Measurements from ENCODE around the gene PTRH1.

PTRH1 gene

GRCh38 chr9:127723444-127723843 lies 8.0 kb upstream of the PTRH1 start:
- in situ Hi-C loops (cut with HindIII; ENCODE audit: low pct_ligation_motif_present, low pct_unique_long_range_greater_than_20kb, low sequenced_read_pairs), result no loop called here
- DNase-seq, result peak; percentile 45

- in situ Hi-C loops (cut with HindIII; ENCODE audit: low pct_ligation_motif_present, low pct_unique_long_range_greater_than_20kb, low sequenced_read_pairs), result no loop called here
Measured at GRCh38 chr9:127723013-127723412, 7.5 kb upstream of the PTRH1 start.

GRCh38 chr9:127722055-127722745 lies 6.7 kb upstream of the PTRH1 start:
- no peak for DNase-seq
- in situ Hi-C loops (cut with HindIII; ENCODE audit: low pct_ligation_motif_present, low pct_unique_long_range_greater_than_20kb, low sequenced_read_pairs), result no loop called here

More at GRCh38 chr9:127723013-127723412, 7.5 kb upstream of the PTRH1 start:
- no peak for DNase-seq

GRCh38 chr9:127721391-127721821 lies 5.9 kb upstream of the PTRH1 start:
- no peak for DNase-seq
- in situ Hi-C loops (cut with HindIII; ENCODE audit: low pct_ligation_motif_present, low pct_unique_long_range_greater_than_20kb, low sequenced_read_pairs), result no loop called here

GRCh38 chr9:127720865-127721227 lies 5.4 kb upstream of the PTRH1 start:
- DNase-seq, result no peak
- in situ Hi-C loops (cut with HindIII; ENCODE audit: low pct_ligation_motif_present, low pct_unique_long_range_greater_than_20kb, low sequenced_read_pairs), result no loop called here

GRCh38 chr9:127720031-127720864 lies 4.8 kb upstream of the PTRH1 start:
- no peak for DNase-seq
- in situ Hi-C loops (cut with HindIII; ENCODE audit: low pct_ligation_motif_present, low pct_unique_long_range_greater_than_20kb, low sequenced_read_pairs), result no loop called here

- no peak for DNase-seq
- in situ Hi-C loops (cut with HindIII; ENCODE audit: low pct_ligation_motif_present, low pct_unique_long_range_greater_than_20kb, low sequenced_read_pairs), result no loop called here
Measured at GRCh38 chr9:127717766-127718165, 2.3 kb upstream of the PTRH1 start.

GRCh38 chr9:127716412-127716811 lies 949 bp upstream of the PTRH1 start:
- DNase-seq, result no peak
- in situ Hi-C loops (cut with HindIII; ENCODE audit: low pct_ligation_motif_present, low pct_unique_long_range_greater_than_20kb, low sequenced_read_pairs), result no loop called here

GRCh38 chr9:127714951-127715469 lies 453 bp downstream of the PTRH1 start:
- in situ Hi-C loops (cut with HindIII; ENCODE audit: low pct_ligation_motif_present, low pct_unique_long_range_greater_than_20kb, low sequenced_read_pairs), result no loop called here
- peak; percentile 13 for DNase-seq

GRCh38 chr9:127714020-127714750 lies 1.3 kb downstream of the PTRH1 start:
- in situ Hi-C loops (cut with HindIII; ENCODE audit: low pct_ligation_motif_present, low pct_unique_long_range_greater_than_20kb, low sequenced_read_pairs), result no loop called here
- DNase-seq, result no peak

GRCh38 chr9:127712867-127713266 lies 2.6 kb downstream of the PTRH1 start:
- no peak for DNase-seq
- in situ Hi-C loops (cut with HindIII; ENCODE audit: low pct_ligation_motif_present, low pct_unique_long_range_greater_than_20kb, low sequenced_read_pairs), result no loop called here

- no peak for DNase-seq
- in situ Hi-C loops (cut with HindIII; ENCODE audit: low pct_ligation_motif_present, low pct_unique_long_range_greater_than_20kb, low sequenced_read_pairs), result no loop called here
Measured at GRCh38 chr9:127712371-127712770, 3.1 kb downstream of the PTRH1 start.

GRCh38 chr9:127711831-127712274 lies 3.6 kb downstream of the PTRH1 start:
- DNase-seq, result peak; percentile 4
- in situ Hi-C loops (cut with HindIII; ENCODE audit: low pct_ligation_motif_present, low pct_unique_long_range_greater_than_20kb, low sequenced_read_pairs), result no loop called here

- DNase-seq, result no peak
Measured at GRCh38 chr9:127711226-127711701, 4.2 kb downstream of the PTRH1 start.

GRCh38 chr9:127710204-127710783 lies 5.2 kb downstream of the PTRH1 start:
- in situ Hi-C loops (cut with HindIII; ENCODE audit: low pct_ligation_motif_present, low pct_unique_long_range_greater_than_20kb, low sequenced_read_pairs), result no loop called here
- no peak for DNase-seq

More at GRCh38 chr9:127711226-127711701, 4.2 kb downstream of the PTRH1 start:
- in situ Hi-C loops (cut with HindIII; ENCODE audit: low pct_ligation_motif_present, low pct_unique_long_range_greater_than_20kb, low sequenced_read_pairs), result no loop called here

- in situ Hi-C loops (cut with HindIII; ENCODE audit: low pct_ligation_motif_present, low pct_unique_long_range_greater_than_20kb, low sequenced_read_pairs), result no loop called here
- no peak for DNase-seq
Measured at GRCh38 chr9:127708952-127709587, 6.4 kb downstream of the PTRH1 start.

- no peak for DNase-seq
- in situ Hi-C loops (cut with HindIII; ENCODE audit: low pct_ligation_motif_present, low pct_unique_long_range_greater_than_20kb, low sequenced_read_pairs), result no loop called here
Measured at GRCh38 chr9:127707766-127708165, 7.7 kb downstream of the PTRH1 start.

GRCh38 chr9:127706836-127707241 lies 8.6 kb downstream of the PTRH1 start, which contains the start of gene CFAP157:
TSS of gene CFAP157 (plus strand) at chr9:127706988. CDS start at chr9:127707032, 44 bp downstream.
- in situ Hi-C loops (cut with HindIII; ENCODE audit: low pct_ligation_motif_present, low pct_unique_long_range_greater_than_20kb, low sequenced_read_pairs), result no loop called here
- DNase-seq, result no peak

Data from ACHN (cell line).